ENCODE results near the gene FOXJ1. TPM values are rescaled to one million over a fixed set of nuclear protein-coding genes. Genes with fewer than 3 reads are reported as not detected.

The FOXJ1 gene
- total and polyA plus RNA-seq, 2 of the 4 experiments (the other 2 are of a cell fraction) = 0.05 TPM; not detected in 1

GRCh38 chr17:76139801-76140660, 1.0 kb downstream of the FOXJ1 start:
- Histone ChIP-seq H2BK5ac (ENCODE audit: low read depth, low read length, poor library complexity, severe bottlenecking) (no peak overlapping the region), H3K4ac (ENCODE audit: low read depth, low read length) (no peak overlapping the region), H3K79me1 (ENCODE audit: low read depth in 1 of 2, low read length in 2 of 2) (no peaks in the 10 kb centered on the region), H3K27me3 (ENCODE audit: control insufficient read depth, insufficient read depth, low read length) (peaks cover 75% of the 10 kb centered on the region), H3K36me3 (ENCODE audit: control insufficient read depth, insufficient read depth, low read length) (no peaks in the 10 kb centered on the region), H3K9me1 (ENCODE audit: insufficient read depth, low read length) (no peaks in the 10 kb centered on the region; the same call in 1 of the 2 replicates), H3K9me3 (ENCODE audit: control insufficient read depth, insufficient read depth, low read length) (no peaks in the 10 kb centered on the region), H4K8ac (ENCODE audit: low read depth in 2 of 2, low read length in 2 of 2) (no peak overlapping the region), H3K18ac (ENCODE audit: low read depth, low read length) (no peak overlapping the region), H3K27ac (ENCODE audit: insufficient read depth, low read length) (no peak overlapping the region), H2AFZ (replicated peaks; ENCODE audit: low read length, poor library complexity) (peak overlapping the region; percentile 7), H3K56ac (ENCODE audit: extremely low read depth, insufficient read depth, low read length) (no peak overlapping the region), H2BK120ac (ENCODE audit: low read depth, low read length) (no peak overlapping the region), H3K4me3 (ENCODE audit: insufficient read depth, low read depth, low read length) (no peak overlapping the region), H4K91ac (ENCODE audit: insufficient read depth, low read depth, low read length) (no peak overlapping the region), H3K4me1 (ENCODE audit: control insufficient read depth, insufficient read depth, low read length) (no peaks in the 10 kb centered on the region; the same call in 1 of the 2 replicates), H3K4me2 (ENCODE audit: low read depth, low read length) (no peak overlapping the region), H2BK20ac (ENCODE audit: low read depth, low read length) (no peak overlapping the region), H4K20me1 (ENCODE audit: insufficient read depth, low read length) (no peaks in the 10 kb centered on the region), H3K14ac (replicated peaks; ENCODE audit: low read depth, low read length) (no peak overlapping the region), H2AK9ac (replicated peaks; ENCODE audit: low read depth, low read length, poor library complexity) (no peak overlapping the region), H4K5ac (ENCODE audit: low read depth, low read length) (no peak overlapping the region), H2AK5ac (ENCODE audit: low read depth, low read length) (no peak overlapping the region), H3K9ac (ENCODE audit: low read depth, low read length) (no peak overlapping the region), H2BK15ac (ENCODE audit: low read depth, low read length) (no peak overlapping the region), H3K23ac (ENCODE audit: low read depth, low read length) (no peak overlapping the region)
- dilution Hi-C loops (cut with HindIII; ENCODE audit: low sequenced_read_pairs, unreplicated experiment) (no loop called here), intact Hi-C loops (cut with micrococcal nuclease) (loop anchor here (5.0 kb wide), 1 partner anchor 127 kb away; the partner anchor contains the start of gene UBALD2), in situ Hi-C loops (cut with MboI; ENCODE audit: low sequenced_read_pairs) (no loop called here)
- no peak for DNase-seq
- no peak for ATAC-seq (ENCODE audit: low read depth)
- ChIA-PET CTCF (interaction anchor here (0.6 kb wide), 1 partner anchor 42 kb away, joined by 3 read pairs; no protein-coding TSS in a partner anchor), POLR2A (ENCODE audit: unreplicated experiment) (no interaction called here)
- 8% methylated on average over 36 of the region's 78 CpGs; no CpG with 5 or more reads in 1 of the 2 experiments for WGBS, 2 experiments (ENCODE audit: extremely low coverage in 2 of 2, insufficient read length in 1 of 2)
- no peak for TF ChIP-seq CTCF (conservative IDR thresholded peaks at IDR 0.05; ENCODE audit: low read depth, low read length)
- BruUV-seq (replicated peaks) = no TSS peak

Measured in IMR-90 (cell line).